Spleen (tissue), 11 donors: ENCODE measurements around the gene LAMA5. TPM values are rescaled to one million over a fixed set of nuclear protein-coding genes. Genes with fewer than 3 reads are reported as not detected.

Experiments
- DNase-seq: peaks from one replicate; pipeline ENCODE4 v3.0.0-alpha.2; 2020
- H3K27ac ChIP-seq, 8 donors: fragments of 200-600 bp; sonication (generic) in 7 of 8; 1 replicate in 4 of 8; 2 replicates in 4 of 8; pipeline versions ENCODE4 v1.5.0 to v1.8.0; 2016 to 2021; ENCODE audit warnings: inconsistent platforms in 4 of 8, mild to moderate bottlenecking in 4 of 8, moderate library complexity in 1 of 8
- H3K27me3 ChIP-seq, 7 donors: fragments of 200-600 bp; sonication (generic) in 6 of 7; replicated peaks in 1 of 7; 1 replicate in 4 of 7; 2 replicates in 3 of 7; pipeline versions ENCODE4 v1.5.0 to v1.8.0; 2016 to 2021; ENCODE audit warnings: inconsistent platforms in 3 of 7, mild to moderate bottlenecking in 1 of 7
- H3K36me3 ChIP-seq, 6 donors: fragments of 200-600 bp; sonication (generic) in 5 of 6; 1 replicate in 4 of 6; 2 replicates in 2 of 6; pipeline versions ENCODE4 v1.5.0 to v1.8.0; 2016 to 2021; ENCODE audit warnings: inconsistent platforms in 2 of 6
- H3K4me1 ChIP-seq, 6 donors: fragments of 200-600 bp; sonication (generic) in 5 of 6; 1 replicate in 3 of 6; 2 replicates in 3 of 6; pipeline versions ENCODE4 v1.5.0 to v1.8.0; 2016 to 2021; ENCODE audit warnings: inconsistent platforms in 3 of 6
- H3K4me3 ChIP-seq, 8 donors: fragments of 200-600 bp; sonication (generic) in 7 of 8; 1 replicate in 4 of 8; 2 replicates in 4 of 8; pipeline versions ENCODE4 v1.5.0 to v1.8.0; 2016 to 2021; ENCODE audit warnings: inconsistent platforms in 4 of 8, mild to moderate bottlenecking in 4 of 8, moderate library complexity in 2 of 8
- H3K9me3 ChIP-seq, 8 donors: fragments of 200-600 bp; sonication (generic) in 7 of 8; 1 replicate in 4 of 8; 2 replicates in 4 of 8; pipeline versions ENCODE4 v1.5.0 to v1.8.0; 2016 to 2021; ENCODE audit warnings: inconsistent platforms in 4 of 8
- POLR2A ChIP-seq, 3 donors: fragments of 450-650 bp; IDR thresholded peaks; one replicate each; pipeline ENCODE4 v1.5.1; 2017; ENCODE audit warnings: antibody characterized with exemption in 3 of 3, mild to moderate bottlenecking in 1 of 3
- POLR2AphosphoS5 ChIP-seq, 3 donors: sonication (generic); formaldehyde crosslinking; IDR thresholded peaks; one replicate each; pipeline ENCODE4 v1.5.1; 2017; ENCODE audit warnings: antibody characterized with exemption in 3 of 3
- WGBS, 5 donors: extraction: QIAGEN DNeasy Blood & Tissue Kit in 3 of 5; methylation state at CpG; one replicate each; pipeline versions ENCODE4 v1.1.5 to v1.1.7; 2013 to 2018; 5-methylcytosine and 5-hydroxymethylcytosine counted together
- intact Hi-C: fragments of 100-400 bp; cut with DNase I; formaldehyde crosslinking; loops from one replicate; pipeline ENCODE4 v1.15.0; 2023; ENCODE audit warnings: low total_unique reads
- polyA plus RNA-seq, 3 donors: library from polyadenylated mRNA; stranded (reverse); fragments of 200-250 nt; gene quantifications; one replicate each; pipeline ENCODE4 v1.2.1, GENCODE V29; 2013
- total RNA-seq, 7 donors: library from RNA; depleted of rRNA in 3 of 7; stranded (reverse); fragments of >200 nt in 3 of 7; fragmentation: NEBNext Ultra II Directional in 4 of 7; extraction: Animal tissue kit (Norgen Biotek cat#: 25700) in 4 of 7; gene quantifications; one replicate each; pipeline versions ENCODE4 v1.1.0 to v1.2.1, GENCODE V29; 2016 to 2021
- TF ChIP-seq, protein P1 (sequence below), 11 experiments: fragments of 200-600 bp in 7 of 11; fragments of 450-650 bp in 4 of 11; sonication (generic) in 4 of 11; IDR thresholded peaks in 8 of 11; conservative IDR thresholded peaks in 3 of 11; 1 replicate in 7 of 11; 2 replicates in 4 of 11; pipeline versions ENCODE4 v1.4.0 to v1.8.0; 2016 to 2021; ENCODE audit warnings: antibody characterized with exemption in 11 of 11, inconsistent platforms in 4 of 11, mild to moderate bottlenecking in 1 of 11
- donor health status: healthy with polysubstance abuse.
- donor health status: DM: no; HTN: no; CAD: no; lungs with moderate emphysema.
- donor health status: DM: no; HTN: no; CAD: no.
- donor health status: Bipolar disorder and iron deficiency.
- donor health status: healthy.
- donor health status: DM: no; HTN: no; CAD: no.
- donor health status: DM: yes; HTN: yes; CAD: no.

LAMA5 gene
- total and polyA plus RNA-seq, 10 donors, result 46.5 to 266 (median 115) TPM

DNA sequence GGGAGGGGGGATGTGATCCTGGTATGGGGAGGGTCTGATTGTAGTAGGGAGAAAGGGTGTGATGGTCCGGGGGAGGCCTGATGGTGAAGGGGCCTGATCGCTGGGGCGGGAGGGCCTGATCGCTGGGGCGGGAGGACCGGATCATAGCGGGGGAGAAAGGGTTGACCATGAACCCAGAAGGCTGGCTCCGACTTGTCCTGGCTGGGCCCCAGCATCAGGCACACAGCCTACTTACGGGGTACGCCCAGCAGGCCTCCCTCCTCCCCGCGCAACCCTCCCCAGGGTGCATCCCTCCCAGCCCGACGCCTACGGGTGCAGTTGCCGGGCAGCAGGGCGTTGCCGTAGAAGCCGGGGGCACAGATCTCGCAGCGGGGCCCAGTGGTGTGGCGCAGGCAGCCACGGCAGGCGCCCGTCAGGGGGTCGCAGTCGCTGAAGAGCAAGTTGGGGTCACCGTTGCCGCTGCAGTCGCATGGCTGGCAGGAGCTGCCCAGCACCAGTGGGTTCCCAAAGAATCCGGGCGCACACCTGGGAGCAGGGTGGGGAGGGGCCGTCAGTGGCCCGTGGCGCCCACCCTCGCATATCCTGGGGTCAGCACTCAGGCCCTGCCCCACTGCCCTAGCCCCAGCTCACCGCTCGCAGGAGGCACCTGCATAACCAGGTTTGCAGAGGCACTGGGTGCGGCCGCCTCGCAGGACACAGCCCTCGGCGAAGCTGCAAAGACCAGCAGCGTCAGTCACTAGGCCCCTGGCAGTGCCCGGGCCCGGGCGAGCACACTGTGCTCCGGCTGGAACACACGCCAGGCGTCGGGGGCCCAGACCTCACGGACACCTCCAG is 43.7 kb downstream of the LAMA5 start:
- H3K36me3 ChIP-seq, result peaks cover 0 to 95% (median 43%) of the 10 kb centered on the region in 6 donors
- intact Hi-C loops, result no loop called here
- H3K4me1 ChIP-seq, result no peaks in the 10 kb centered on the region
- no peak for DNase-seq
- H3K9me3 ChIP-seq, result no peaks in the 10 kb centered on the region
- 85 to 91% (median 91%) methylated on average over 24 to 52 of the region's 52 CpGs for WGBS, 5 donors
- H3K4me3 ChIP-seq, result no peak overlapping the region
- TF ChIP-seq POLR2AphosphoS5 (IDR thresholded peaks at IDR 0.05), result peak in 1 of 3 donors; percentile 17
- TF ChIP-seq POLR2A (IDR thresholded peaks at IDR 0.05), result no peak
- TF ChIP-seq, protein P1, sequence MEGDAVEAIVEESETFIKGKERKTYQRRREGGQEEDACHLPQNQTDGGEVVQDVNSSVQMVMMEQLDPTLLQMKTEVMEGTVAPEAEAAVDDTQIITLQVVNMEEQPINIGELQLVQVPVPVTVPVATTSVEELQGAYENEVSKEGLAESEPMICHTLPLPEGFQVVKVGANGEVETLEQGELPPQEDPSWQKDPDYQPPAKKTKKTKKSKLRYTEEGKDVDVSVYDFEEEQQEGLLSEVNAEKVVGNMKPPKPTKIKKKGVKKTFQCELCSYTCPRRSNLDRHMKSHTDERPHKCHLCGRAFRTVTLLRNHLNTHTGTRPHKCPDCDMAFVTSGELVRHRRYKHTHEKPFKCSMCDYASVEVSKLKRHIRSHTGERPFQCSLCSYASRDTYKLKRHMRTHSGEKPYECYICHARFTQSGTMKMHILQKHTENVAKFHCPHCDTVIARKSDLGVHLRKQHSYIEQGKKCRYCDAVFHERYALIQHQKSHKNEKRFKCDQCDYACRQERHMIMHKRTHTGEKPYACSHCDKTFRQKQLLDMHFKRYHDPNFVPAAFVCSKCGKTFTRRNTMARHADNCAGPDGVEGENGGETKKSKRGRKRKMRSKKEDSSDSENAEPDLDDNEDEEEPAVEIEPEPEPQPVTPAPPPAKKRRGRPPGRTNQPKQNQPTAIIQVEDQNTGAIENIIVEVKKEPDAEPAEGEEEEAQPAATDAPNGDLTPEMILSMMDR (IDR thresholded peaks at IDR 0.05 in 8 of 11, conservative IDR thresholded peaks at IDR 0.05 in 3 of 11), result no peak
- no peaks in the 10 kb centered on the region for H3K27me3 ChIP-seq
- no peak overlapping the region for H3K27ac ChIP-seq

DNA sequence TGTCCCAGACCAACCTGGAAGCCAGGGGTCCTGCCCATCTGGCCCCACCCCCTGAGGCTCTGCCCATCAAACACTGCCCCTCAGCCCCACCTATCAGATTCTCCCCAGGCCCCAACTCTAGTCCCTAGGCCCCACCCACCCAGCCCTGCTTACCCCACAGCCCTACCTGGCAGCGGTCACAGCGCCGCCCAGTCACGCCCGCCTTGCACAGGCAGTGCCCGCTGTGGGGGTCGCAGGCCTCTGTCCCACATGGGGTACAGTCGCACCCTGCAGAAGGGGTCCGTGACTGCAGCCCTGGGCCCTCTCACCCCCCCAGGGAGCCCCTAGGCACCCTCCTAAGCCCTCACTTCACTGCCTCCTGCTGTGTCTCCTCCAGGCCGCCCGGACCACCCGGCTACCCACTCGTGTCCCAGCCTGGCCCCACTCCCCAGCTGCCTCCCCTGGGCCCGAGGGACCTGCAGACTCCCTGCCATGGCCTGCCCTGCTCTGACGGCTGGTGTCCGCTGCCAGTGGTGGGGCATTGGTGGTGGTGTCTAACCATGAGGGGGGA is 44.5 kb downstream of the LAMA5 start:
- no peak for DNase-seq
- Histone ChIP-seq H3K27me3 (no peaks in the 10 kb centered on the region), H3K4me1 (no peaks in the 10 kb centered on the region), H3K4me3 (no peak overlapping the region), H3K27ac (no peak overlapping the region), H3K36me3 (peaks cover 0 to 90% (median 35%) of the 10 kb centered on the region in 6 donors), H3K9me3 (no peaks in the 10 kb centered on the region)
- intact Hi-C loops, result no loop called here
- TF ChIP-seq POLR2A (IDR thresholded peaks at IDR 0.05), result no peak
- TF ChIP-seq POLR2AphosphoS5 (IDR thresholded peaks at IDR 0.05), result no peak
- TF ChIP-seq, protein P1 (IDR thresholded peaks at IDR 0.05 in 8 of 11, conservative IDR thresholded peaks at IDR 0.05 in 3 of 11), result no peak
- 91 to 96% (median 95%) methylated on average over 7 to 16 of the region's 16 CpGs for WGBS, 5 donors

DNA sequence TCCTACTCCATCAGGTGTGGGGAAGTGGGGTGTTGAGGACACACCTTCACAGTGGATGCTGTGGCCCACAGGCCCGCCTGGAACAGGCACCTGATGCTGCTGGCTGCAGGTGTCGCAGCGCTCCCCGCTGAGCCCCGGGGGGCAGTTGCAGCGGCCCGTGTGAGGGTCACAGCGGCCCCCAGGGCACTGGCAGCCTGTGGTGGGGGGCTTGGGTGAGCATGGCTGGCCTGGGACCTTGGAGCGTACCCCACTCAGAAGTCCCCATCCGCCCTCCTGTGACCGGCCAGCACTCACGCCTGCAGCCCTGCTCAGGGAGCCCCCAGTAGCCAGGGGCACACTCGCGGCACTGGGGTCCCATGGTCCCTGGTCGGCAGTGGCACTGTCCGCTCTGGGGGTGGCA is 45.1 kb downstream of the LAMA5 start:
- no peaks in the 10 kb centered on the region for H3K9me3 ChIP-seq
- no peak overlapping the region for H3K4me3 ChIP-seq
- 95 to 100% (median 98%) methylated on average over 1 to 16 of the region's 16 CpGs for WGBS, 5 donors
- no peaks in the 10 kb centered on the region for H3K4me1 ChIP-seq
- H3K27me3 ChIP-seq, result no peaks in the 10 kb centered on the region
- intact Hi-C loops, result no loop called here
- peaks cover 0 to 90% (median 32%) of the 10 kb centered on the region in 6 donors for H3K36me3 ChIP-seq
- no peak overlapping the region for H3K27ac ChIP-seq
- TF ChIP-seq, protein P1 (IDR thresholded peaks at IDR 0.05 in 8 of 11, conservative IDR thresholded peaks at IDR 0.05 in 3 of 11), result no peak
- no peak for TF ChIP-seq POLR2A (IDR thresholded peaks at IDR 0.05)
- TF ChIP-seq POLR2AphosphoS5 (IDR thresholded peaks at IDR 0.05), result no peak
- DNase-seq, result no peak

DNA sequence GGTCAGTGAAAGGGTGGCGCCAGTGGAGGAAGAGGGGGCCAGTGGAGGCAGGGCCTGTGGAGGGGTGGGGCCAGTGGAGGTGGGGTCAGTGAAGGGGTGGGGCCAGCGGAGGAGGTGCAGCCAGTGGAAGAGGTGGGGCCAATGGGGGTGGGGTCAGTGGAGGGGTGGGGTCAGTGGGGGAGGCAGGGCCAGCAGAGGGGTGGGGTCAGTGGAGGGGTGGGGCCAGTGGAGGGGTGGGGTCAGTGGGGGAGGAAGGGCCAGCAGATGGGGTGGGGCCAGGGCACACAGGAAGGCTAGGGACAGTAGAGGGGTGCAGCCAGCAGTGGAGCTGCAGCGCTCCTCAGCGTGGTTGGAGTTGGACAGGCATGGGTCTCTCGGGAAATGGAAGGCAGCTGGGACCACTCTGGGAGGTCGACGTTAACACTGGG is 45.6 kb downstream of the LAMA5 start:
- 87 to 95% (median 89%) methylated on average over 6 to 7 of the region's 7 CpGs for WGBS, 5 donors

More for the DNA sequence above, 45.6 kb downstream of the LAMA5 start:
- intact Hi-C loops, result no loop called here
- Histone ChIP-seq H3K9me3 (no peaks in the 10 kb centered on the region), H3K36me3 (peaks cover 0 to 90% (median 32%) of the 10 kb centered on the region in 6 donors), H3K27ac (no peak overlapping the region), H3K4me3 (no peak overlapping the region), H3K4me1 (no peaks in the 10 kb centered on the region), H3K27me3 (no peaks in the 10 kb centered on the region)
- TF ChIP-seq, protein P1 (IDR thresholded peaks at IDR 0.05 in 8 of 11, conservative IDR thresholded peaks at IDR 0.05 in 3 of 11), result no peak
- TF ChIP-seq POLR2A (IDR thresholded peaks at IDR 0.05) (no peak), POLR2AphosphoS5 (IDR thresholded peaks at IDR 0.05) (no peak)
- no peak for DNase-seq
